Left ventricle myocardium inferior (tissue), 1 donor: ENCODE results near the gene WDR62. TPM values are rescaled to one million over a fixed set of nuclear protein-coding genes. Genes with fewer than 3 reads are reported as not detected.

Source experiments
- DNase-seq: peaks from one replicate; pipeline ENCODE4 v3.0.0-alpha.2; 2020
- H3K27ac ChIP-seq: fragments of 200-600 bp; replicated peaks from 2 replicates; pipeline ENCODE4 v1.8.0; 2021
- H3K27me3 ChIP-seq: fragments of 200-600 bp; 2 replicates; pipeline ENCODE4 v1.8.0; 2021; ENCODE audit warnings: low read depth
- H3K36me3 ChIP-seq: fragments of 200-600 bp; 2 replicates; pipeline ENCODE4 v1.8.0; 2021
- H3K4me1 ChIP-seq: fragments of 200-600 bp; 2 replicates; pipeline ENCODE4 v1.8.0; 2021
- H3K4me3 ChIP-seq: fragments of 200-600 bp; 2 replicates; pipeline ENCODE4 v1.8.0; 2021; ENCODE audit warnings: mild to moderate bottlenecking, moderate library complexity
- H3K9me3 ChIP-seq: fragments of 200-600 bp; replicated peaks from 2 replicates; pipeline ENCODE4 v1.8.0; 2021
- intact Hi-C: fragments of 100-400 bp; cut with micrococcal nuclease; formaldehyde crosslinking; loops from one replicate; pipeline ENCODE4 v1.11.0; 2022
- total RNA-seq: library from RNA; stranded (reverse); fragmentation: NEBNext Ultra II Directional; extraction: Animal tissue kit (Norgen Biotek cat#: 25700); gene quantifications from one replicate; pipeline ENCODE4 v1.2.1, GENCODE V29; 2021
- TF ChIP-seq, protein P1 (sequence below): fragments of 200-600 bp; IDR thresholded peaks from 2 replicates; pipeline ENCODE4 v1.8.0; 2021; ENCODE audit warnings: antibody characterized with exemption, mild to moderate bottlenecking, borderline replicate concordance
- donor health status: DM: no; HTN: yes; CAD: no; lungs with severe emphysema.

Gene WDR62
- total RNA-seq, 1 donor from 2014 or later, result 17.7 TPM

GRCh38 chr19:36073121-36073876, 18.6 kb downstream of the WDR62 start:
- no peaks in the 10 kb centered on the region for H3K9me3 ChIP-seq
- intact Hi-C loops, result no loop called here
- H3K27ac ChIP-seq, result no peak overlapping the region
- H3K4me3 ChIP-seq, result no peak overlapping the region
- H3K36me3 ChIP-seq, result no peaks in the 10 kb centered on the region
- no peaks in the 10 kb centered on the region for H3K27me3 ChIP-seq
- TF ChIP-seq, protein P1, sequence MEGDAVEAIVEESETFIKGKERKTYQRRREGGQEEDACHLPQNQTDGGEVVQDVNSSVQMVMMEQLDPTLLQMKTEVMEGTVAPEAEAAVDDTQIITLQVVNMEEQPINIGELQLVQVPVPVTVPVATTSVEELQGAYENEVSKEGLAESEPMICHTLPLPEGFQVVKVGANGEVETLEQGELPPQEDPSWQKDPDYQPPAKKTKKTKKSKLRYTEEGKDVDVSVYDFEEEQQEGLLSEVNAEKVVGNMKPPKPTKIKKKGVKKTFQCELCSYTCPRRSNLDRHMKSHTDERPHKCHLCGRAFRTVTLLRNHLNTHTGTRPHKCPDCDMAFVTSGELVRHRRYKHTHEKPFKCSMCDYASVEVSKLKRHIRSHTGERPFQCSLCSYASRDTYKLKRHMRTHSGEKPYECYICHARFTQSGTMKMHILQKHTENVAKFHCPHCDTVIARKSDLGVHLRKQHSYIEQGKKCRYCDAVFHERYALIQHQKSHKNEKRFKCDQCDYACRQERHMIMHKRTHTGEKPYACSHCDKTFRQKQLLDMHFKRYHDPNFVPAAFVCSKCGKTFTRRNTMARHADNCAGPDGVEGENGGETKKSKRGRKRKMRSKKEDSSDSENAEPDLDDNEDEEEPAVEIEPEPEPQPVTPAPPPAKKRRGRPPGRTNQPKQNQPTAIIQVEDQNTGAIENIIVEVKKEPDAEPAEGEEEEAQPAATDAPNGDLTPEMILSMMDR, result no peak
- DNase-seq, result no peak
- H3K4me1 ChIP-seq, result peaks cover 3% of the 10 kb centered on the region

- intact Hi-C loops, result no loop called here
- Histone ChIP-seq H3K36me3 (no peaks in the 10 kb centered on the region), H3K4me3 (no peak overlapping the region), H3K27ac (no peak overlapping the region), H3K9me3 (no peaks in the 10 kb centered on the region), H3K27me3 (no peaks in the 10 kb centered on the region), H3K4me1 (peaks cover 4% of the 10 kb centered on the region)
- no peak for DNase-seq
- TF ChIP-seq, protein P1, result no peak
Observed at GRCh38 chr19:36079389-36079945, 24.8 kb downstream of the WDR62 start.

DNA sequence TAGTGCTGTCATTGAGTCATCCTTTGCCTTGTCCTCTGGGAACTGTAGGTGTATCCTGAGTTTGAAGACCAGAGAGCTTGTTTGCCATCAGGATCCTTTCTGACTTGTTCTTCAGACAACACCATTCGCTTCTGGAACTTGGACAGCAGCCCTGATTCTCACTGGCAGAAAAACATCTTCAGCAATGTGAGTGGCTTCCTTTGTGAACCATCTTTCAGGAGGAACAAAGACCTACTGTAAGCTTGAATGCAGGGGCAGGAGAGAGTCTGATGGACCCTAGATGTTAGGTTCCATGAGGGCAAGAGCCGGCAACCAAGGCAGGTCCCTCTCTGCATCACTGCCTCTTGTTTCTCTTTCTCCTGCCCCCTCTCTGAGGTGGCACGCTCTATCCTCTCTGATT, 26.7 kb downstream of the WDR62 start:
- no peak overlapping the region for H3K27ac ChIP-seq
- intact Hi-C loops, result no loop called here

DNA sequence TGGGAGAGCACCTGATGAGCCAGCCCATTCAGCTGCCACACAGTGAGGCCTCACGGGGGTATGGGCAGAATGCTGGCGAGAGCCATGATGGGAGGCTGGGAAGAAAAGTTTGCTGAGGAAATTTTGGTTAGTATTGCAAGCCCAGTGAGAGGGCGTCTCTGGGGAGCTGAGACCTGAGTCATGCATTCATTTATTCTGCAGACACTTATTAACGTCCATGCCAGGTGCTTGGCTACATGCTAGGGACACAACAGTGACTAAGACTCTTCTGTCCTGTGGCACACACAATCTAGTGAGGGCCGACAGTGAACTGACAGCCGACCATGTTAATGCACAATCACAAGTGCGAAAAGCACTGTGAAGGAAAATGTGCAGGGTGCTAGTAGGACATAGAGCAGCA, 27.2 kb downstream of the WDR62 start:
- H3K9me3 ChIP-seq, result no peaks in the 10 kb centered on the region
- no peak overlapping the region for H3K27ac ChIP-seq
- DNase-seq, result no peak
- H3K4me3 ChIP-seq, result no peak overlapping the region
- TF ChIP-seq, protein P1, result no peak
- no peaks in the 10 kb centered on the region for H3K27me3 ChIP-seq
- H3K4me1 ChIP-seq, result peaks cover 4% of the 10 kb centered on the region
- intact Hi-C loops, result no loop called here
- H3K36me3 ChIP-seq, result no peaks in the 10 kb centered on the region

More for the DNA sequence above, 26.7 kb downstream of the WDR62 start:
- Histone ChIP-seq H3K4me1 (peaks cover 4% of the 10 kb centered on the region), H3K9me3 (no peaks in the 10 kb centered on the region), H3K36me3 (no peaks in the 10 kb centered on the region), H3K4me3 (no peak overlapping the region), H3K27me3 (no peaks in the 10 kb centered on the region)
- TF ChIP-seq, protein P1, result no peak
- DNase-seq, result no peak

GRCh38 chr19:36082916-36083315, 28.2 kb downstream of the WDR62 start:
- Histone ChIP-seq H3K27ac (no peak overlapping the region), H3K9me3 (no peaks in the 10 kb centered on the region), H3K4me3 (no peak overlapping the region), H3K27me3 (no peaks in the 10 kb centered on the region), H3K4me1 (peaks cover 4% of the 10 kb centered on the region), H3K36me3 (no peaks in the 10 kb centered on the region)
- no peak for DNase-seq
- intact Hi-C loops, result no loop called here
- TF ChIP-seq, protein P1, result no peak
